GM23248 (cell line): ENCODE measurements around the gene TLR1. TPM values are rescaled to one million over a fixed set of nuclear protein-coding genes. Genes with fewer than 3 reads are reported as not detected.
A peak's percentile ranks its signal among the peaks of the same experiment; 100 is the strongest.

Experiments
- DNase-seq: peaks from one replicate; pipeline ENCODE4 v3.0.0-alpha.2; 2015
- H2AFZ ChIP-seq: fragments of 200-600 bp; sonication (generic); 2 replicates; pipeline ENCODE4 v1.6.1; 2016; ENCODE audit warnings: antibody characterized with exemption
- H3F3A ChIP-seq: fragments of 200-600 bp; sonication (generic); 2 replicates; pipeline ENCODE4 v1.6.1; 2016; ENCODE audit warnings: mild to moderate bottlenecking, antibody characterized with exemption, mixed run types; ENCODE audit not compliant: insufficient read depth
- H3K27ac ChIP-seq: fragments of 200-600 bp; sonication (generic); 2 replicates; pipeline ENCODE4 v1.5.1; 2016; ENCODE audit warnings: mild to moderate bottlenecking
- H3K27me3 ChIP-seq: fragments of 200-600 bp; sonication (generic); replicated peaks from 2 replicates; pipeline ENCODE4 v1.6.1; 2016; ENCODE audit warnings: mild to moderate bottlenecking; ENCODE audit not compliant: insufficient read depth
- H3K36me3 ChIP-seq: fragments of 200-600 bp; sonication (generic); 2 replicates; pipeline ENCODE4 v1.6.1; 2016; ENCODE audit warnings: low read depth, mild to moderate bottlenecking
- H3K4me1 ChIP-seq: fragments of 200-600 bp; sonication (generic); 2 replicates; pipeline ENCODE4 v1.6.1; 2016; ENCODE audit warnings: mild to moderate bottlenecking; ENCODE audit not compliant: insufficient read depth
- H3K4me2 ChIP-seq: fragments of 200-600 bp; sonication (generic); one replicate; pipeline ENCODE4 v1.6.1; 2016; ENCODE audit warnings: mild to moderate bottlenecking; ENCODE audit not compliant: unreplicated experiment
- H3K4me3 ChIP-seq: fragments of 200-600 bp; sonication (generic); 2 replicates; pipeline ENCODE4 v1.5.1; 2016; ENCODE audit warnings: mild to moderate bottlenecking
- H3K79me2 ChIP-seq: fragments of 200-600 bp; sonication (generic); 2 replicates; pipeline ENCODE4 v1.6.1; 2016; ENCODE audit warnings: mild to moderate bottlenecking; ENCODE audit not compliant: insufficient read depth
- H3K9ac ChIP-seq: fragments of 200-600 bp; sonication (generic); 2 replicates; pipeline ENCODE4 v1.6.1; 2016; ENCODE audit warnings: mild to moderate bottlenecking
- H3K9me2 ChIP-seq: fragments of 200-600 bp; sonication (generic); 2 replicates; pipeline ENCODE4 v1.6.1; 2016; ENCODE audit warnings: mixed run types, mild to moderate bottlenecking, moderate library complexity; ENCODE audit not compliant: insufficient read depth
- H3K9me3 ChIP-seq: fragments of 200-600 bp; sonication (generic); one replicate; pipeline ENCODE4 v1.6.1; 2017; ENCODE audit warnings: low read depth
- H4K20me1 ChIP-seq: fragments of 200-600 bp; sonication (generic); 2 replicates; pipeline ENCODE4 v1.6.0; 2016; ENCODE audit not compliant: insufficient read depth
- EZH2 ChIP-seq: fragments of 200-600 bp; sonication (generic); IDR thresholded peaks from 2 replicates; pipeline ENCODE4 v1.6.1; 2018; ENCODE audit warnings: antibody characterized with exemption, mild to moderate bottlenecking; ENCODE audit not compliant: insufficient read depth, poor library complexity, severe bottlenecking
- EZH2phosphoT487 ChIP-seq: fragments of 200-600 bp; sonication (generic); IDR thresholded peaks from 2 replicates; pipeline ENCODE4 v1.6.1; 2018; ENCODE audit warnings: antibody characterized with exemption, moderate library complexity, mild to moderate bottlenecking, low read depth; ENCODE audit not compliant: insufficient read depth
- WGBS, 2 experiments: methylation state at CpG; one replicate each; pipeline ENCODE4 v1.1.6; 2015 to 2017; ENCODE audit warnings: low lambda C conversion rate in 2 of 2, low coverage in 1 of 2; ENCODE audit errors: missing lambda C conversion rate in 2 of 2; 5-methylcytosine and 5-hydroxymethylcytosine counted together
- in situ Hi-C: fragments of 300-500 bp; cut with MboI; formaldehyde crosslinking; loops from 2 replicates; pipeline ENCODE4 v1.15.0; 2020
- polyA plus RNA-seq: library from polyadenylated mRNA; unstranded; fragments of >200 nt; fragmentation: Nextera tagmentation; extraction: Ambion mirVana; gene quantifications from 2 replicates; pipeline ENCODE4 v1.2.1, GENCODE V29; 2016
- total RNA-seq: library from RNA; depleted of rRNA; stranded (reverse); fragments of >200 nt; shearing (Covaris generic); gene quantifications from 2 replicates; pipeline ENCODE4 v1.2.3, GENCODE V29; 2014

The TLR1 gene
- total and polyA plus RNA-seq, 2 experiments from 2014 or later, result 0.11 TPM; not detected in 1

DNA sequence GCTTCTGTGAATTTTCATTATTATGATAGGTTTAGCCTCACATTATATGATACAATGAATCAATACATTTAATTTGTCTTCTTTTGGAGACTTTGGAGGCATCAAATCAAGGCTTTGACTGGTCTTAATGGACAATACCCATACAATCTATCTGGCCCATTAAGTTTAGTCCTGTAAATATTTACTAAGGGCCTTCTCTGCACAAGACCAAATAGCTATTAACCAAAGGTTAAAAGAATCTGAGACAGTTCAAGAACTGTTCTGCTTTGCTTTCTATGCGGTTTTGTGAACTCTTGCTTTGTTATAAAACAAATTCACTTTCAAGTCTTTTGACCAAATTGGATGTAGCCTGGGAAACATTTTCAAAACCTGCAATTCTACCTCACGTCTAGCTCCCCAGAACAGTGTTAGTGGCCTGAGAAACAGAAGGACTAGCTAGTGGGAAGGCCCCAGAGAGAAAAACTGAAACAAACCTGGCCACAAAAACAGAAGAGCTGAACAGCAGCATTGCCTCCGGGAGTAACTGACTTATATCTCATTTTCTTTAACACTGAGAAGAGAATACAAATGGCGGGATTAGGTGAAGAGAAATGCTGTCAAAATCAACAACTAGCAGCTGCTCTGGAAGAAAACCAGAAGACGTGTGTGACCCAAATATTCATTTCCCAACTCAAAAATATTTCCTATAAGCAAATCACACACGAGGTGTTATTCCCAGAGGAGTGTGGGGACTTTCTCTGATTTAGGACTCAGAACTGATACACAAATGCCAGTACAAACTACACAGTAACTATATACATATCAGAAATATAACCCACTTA, 548 bp downstream of the TLR1 start:
- Histone ChIP-seq H2AFZ (peak overlapping the region; percentile 71), H3K4me1 (peaks cover 8% of the 10 kb centered on the region), H3F3A (no peaks in the 10 kb centered on the region), H3K9me2 (no peaks in the 10 kb centered on the region), H3K79me2 (no peaks in the 10 kb centered on the region), H3K27ac (no peak overlapping the region), H4K20me1 (no peaks in the 10 kb centered on the region), H3K27me3 (no peaks in the 10 kb centered on the region), H3K9ac (no peak overlapping the region), H3K4me2 (no peak overlapping the region), H3K36me3 (no peaks in the 10 kb centered on the region), H3K4me3 (no peak overlapping the region), H3K9me3 (no peaks in the 10 kb centered on the region)
- 36 to 42% methylated on average over 6 of the region's 6 CpGs for WGBS, 2 experiments
- no peak for TF ChIP-seq EZH2
- TF ChIP-seq EZH2phosphoT487, result no peak
- no peak for DNase-seq
- in situ Hi-C loops, result no loop called here

DNA sequence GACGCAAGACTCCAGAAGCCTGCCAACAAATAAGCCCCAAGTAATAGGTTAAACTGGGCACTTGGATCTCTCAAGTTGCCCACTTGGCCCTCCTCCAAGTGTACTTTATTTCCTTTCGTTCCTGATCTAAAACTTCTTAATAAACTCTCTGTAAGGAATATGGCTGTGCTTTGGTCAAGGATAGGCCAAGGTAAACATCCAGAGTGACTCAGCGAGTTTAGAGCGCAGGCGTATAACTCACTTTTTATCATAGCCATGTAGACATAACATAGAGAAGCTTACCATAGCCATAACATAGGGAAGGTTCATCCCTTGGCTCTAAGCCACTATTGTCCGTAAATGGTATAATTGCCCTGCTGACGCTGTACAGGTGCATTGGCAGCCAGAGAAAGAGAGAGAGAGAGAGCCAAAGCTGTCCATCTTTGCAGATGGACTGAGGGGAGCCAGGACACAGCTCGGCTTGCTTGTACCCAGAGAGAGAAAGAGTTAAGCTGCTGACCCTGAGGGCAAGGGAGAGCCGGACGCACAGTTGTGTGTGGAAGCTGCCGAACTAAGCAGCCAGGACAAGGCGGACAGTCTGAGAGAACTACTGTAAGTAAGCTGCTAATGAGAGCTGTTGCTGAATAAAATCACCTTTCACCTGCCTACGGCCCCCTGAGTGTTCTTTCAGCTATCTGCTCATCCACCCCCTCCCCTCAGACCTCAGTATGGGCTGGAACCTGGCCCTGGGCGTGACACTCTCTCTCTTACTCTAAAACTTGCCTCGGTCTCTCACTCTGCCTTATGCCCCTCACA, 1.8 kb downstream of the TLR1 start:
- H3K9ac ChIP-seq, result no peak overlapping the region
- no peaks in the 10 kb centered on the region for H3F3A ChIP-seq
- H3K4me1 ChIP-seq, result peaks cover 8% of the 10 kb centered on the region
- no peak overlapping the region for H3K27ac ChIP-seq
- H3K4me2 ChIP-seq, result no peak overlapping the region
- TF ChIP-seq EZH2 (no peak), EZH2phosphoT487 (no peak)
- no peaks in the 10 kb centered on the region for H3K9me2 ChIP-seq
- H3K27me3 ChIP-seq, result no peaks in the 10 kb centered on the region
- 90% methylated on average over 15 of the region's 15 CpGs for WGBS, 2 experiments
- no peak overlapping the region for H2AFZ ChIP-seq
- H3K9me3 ChIP-seq, result no peaks in the 10 kb centered on the region
- no peak overlapping the region for H3K4me3 ChIP-seq
- H3K36me3 ChIP-seq, result no peaks in the 10 kb centered on the region
- no peak for DNase-seq
- H4K20me1 ChIP-seq, result no peaks in the 10 kb centered on the region
- in situ Hi-C loops, result no loop called here
- H3K79me2 ChIP-seq, result no peaks in the 10 kb centered on the region

DNA sequence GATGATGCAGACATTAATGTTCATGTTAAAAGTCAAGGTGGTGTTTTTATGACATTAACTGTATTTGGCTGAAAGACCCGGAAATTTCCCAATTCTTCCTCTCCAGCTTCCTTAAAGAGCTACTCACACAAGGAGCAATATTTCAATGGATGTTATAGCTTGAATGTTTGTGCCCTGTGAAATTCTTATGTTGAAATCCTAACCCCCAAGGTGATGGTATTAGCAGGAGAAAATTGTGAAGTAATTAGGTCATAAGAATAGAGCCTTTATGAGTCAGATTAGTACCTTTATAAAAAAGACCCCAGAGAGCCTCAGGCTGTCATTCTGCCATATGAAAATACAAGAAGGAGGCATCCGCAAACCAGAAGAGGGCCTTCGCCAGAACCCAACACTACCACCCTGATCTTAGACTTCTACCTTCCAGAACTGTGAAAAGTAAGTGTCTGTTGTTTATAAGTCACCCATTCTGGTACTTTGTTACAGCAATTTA, 3.6 kb downstream of the TLR1 start:
- no peaks in the 10 kb centered on the region for H3K9me2 ChIP-seq
- H2AFZ ChIP-seq, result no peak overlapping the region
- H3K9me3 ChIP-seq, result no peaks in the 10 kb centered on the region
- TF ChIP-seq EZH2phosphoT487 (no peak), EZH2 (no peak)
- H3K9ac ChIP-seq, result no peak overlapping the region
- H3K4me1 ChIP-seq, result peaks cover 8% of the 10 kb centered on the region
- H3K4me3 ChIP-seq, result no peak overlapping the region
- in situ Hi-C loops, result no loop called here
- no peaks in the 10 kb centered on the region for H4K20me1 ChIP-seq
- H3F3A ChIP-seq, result no peaks in the 10 kb centered on the region
- 75 to 76% methylated on average over 3 of the region's 3 CpGs for WGBS, 2 experiments
- H3K4me2 ChIP-seq, result no peak overlapping the region
- peaks cover 7% of the 10 kb centered on the region; the same call in 1 of the 2 replicates for H3K27me3 ChIP-seq
- no peaks in the 10 kb centered on the region for H3K79me2 ChIP-seq
- H3K36me3 ChIP-seq, result no peaks in the 10 kb centered on the region
- no peak overlapping the region for H3K27ac ChIP-seq
- DNase-seq, result no peak

DNA sequence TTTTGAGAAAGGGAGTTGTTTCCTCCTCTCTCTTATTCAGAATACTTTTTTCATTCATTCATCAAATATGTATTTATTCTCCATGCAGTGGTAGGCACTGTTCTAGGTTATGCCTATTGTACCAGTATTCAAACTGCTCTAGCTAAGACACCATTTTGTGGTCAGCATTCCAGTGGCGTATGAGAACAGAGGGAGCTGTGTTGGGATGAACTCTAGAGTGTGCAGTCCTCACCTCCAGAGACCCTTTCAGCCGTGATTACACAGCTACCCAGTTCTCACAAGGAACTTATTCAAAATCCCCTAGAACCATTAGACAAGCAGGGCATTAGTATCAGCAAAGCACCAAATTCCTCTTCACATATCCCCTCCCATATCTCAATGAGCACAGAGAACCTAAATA, 4.2 kb downstream of the TLR1 start:
- Histone ChIP-seq H3K4me3 (no peak overlapping the region), H3K4me2 (no peak overlapping the region), H3K27ac (no peak overlapping the region), H2AFZ (no peak overlapping the region), H3K36me3 (no peaks in the 10 kb centered on the region), H3K27me3 (peaks cover 7% of the 10 kb centered on the region), H3K4me1 (peaks cover 4% of the 10 kb centered on the region; the same call in 1 of the 2 replicates), H4K20me1 (no peaks in the 10 kb centered on the region), H3K79me2 (no peaks in the 10 kb centered on the region), H3K9me2 (no peaks in the 10 kb centered on the region), H3K9ac (no peak overlapping the region), H3K9me3 (no peaks in the 10 kb centered on the region), H3F3A (no peaks in the 10 kb centered on the region)
- no peak for DNase-seq
- TF ChIP-seq EZH2phosphoT487, result no peak
- no peak for TF ChIP-seq EZH2
- in situ Hi-C loops, result no loop called here
- 85 to 95% methylated on average over 2 of the region's 2 CpGs for WGBS, 2 experiments
